Measurements from ENCODE around the gene MMP17. TPM values are rescaled to one million over a fixed set of nuclear protein-coding genes. Genes with fewer than 3 reads are reported as not detected.

Gene MMP17
- total and polyA plus RNA-seq, 2 of the 4 experiments (the other 2 are of a cell fraction): 1.4 to 11.8 TPM

- TF ChIP-seq ELK1 (IDR thresholded peaks at IDR 0.05; ENCODE audit: borderline replicate concordance, low read depth, low read length): no peak
These were observed 43.1 kb upstream of the MMP17 start (continued) for GRCh38 chr12:131784909-131785762.

- no peak overlapping the region for H2BK120ac ChIP-seq (ENCODE audit: low read depth, low read length)
- peaks cover 38% of the 10 kb centered on the region for H3K36me3 ChIP-seq (ENCODE audit: control insufficient read depth, insufficient read depth, low read length)
- no peak overlapping the region for H3K56ac ChIP-seq (ENCODE audit: extremely low read depth, insufficient read depth, low read length)
- in situ Hi-C loops (cut with MboI; ENCODE audit: low sequenced_read_pairs) (no loop called here), intact Hi-C loops (cut with micrococcal nuclease) (no loop called here), dilution Hi-C loops (cut with HindIII; ENCODE audit: low sequenced_read_pairs, unreplicated experiment) (no loop called here)
- 96% methylated on average over 9 of the region's 15 CpGs; no CpG with 5 or more reads in 1 of the 2 experiments for WGBS, 2 experiments (ENCODE audit: extremely low coverage in 2 of 2, insufficient read length in 1 of 2)
- no peak overlapping the region for H4K5ac ChIP-seq (ENCODE audit: low read depth, low read length)
- peaks cover 5% of the 10 kb centered on the region; the same call in 1 of the 2 replicates for H3K4me1 ChIP-seq (ENCODE audit: control insufficient read depth, insufficient read depth, low read length)
- no peak overlapping the region for H3K27ac ChIP-seq (ENCODE audit: insufficient read depth, low read length)
- CTCF ChIA-PET: no interaction called here
- DNase-seq (no peak), ATAC-seq (ENCODE audit: low read depth) (no peak)
- BruUV-seq (replicated peaks): no TSS peak
- no peak overlapping the region for H2BK20ac ChIP-seq (ENCODE audit: low read depth, low read length)
- H3K79me1 ChIP-seq (ENCODE audit: low read depth in 1 of 2, low read length in 2 of 2): peaks cover 7 to 32% of the 10 kb centered on the region in 2 experiments; a peak in 2 of 4 replicates
- H3K9ac ChIP-seq (ENCODE audit: low read depth, low read length): no peak overlapping the region
- H2AK9ac ChIP-seq (replicated peaks; ENCODE audit: low read depth, low read length, poor library complexity): peak overlapping the region; percentile 58
- H4K91ac ChIP-seq (ENCODE audit: insufficient read depth, low read depth, low read length): peak overlapping the region; percentile 41; the same call in 1 of the 2 replicates
- no peaks in the 10 kb centered on the region for H3K27me3 ChIP-seq (ENCODE audit: control insufficient read depth, insufficient read depth, low read length)
- H3K9me1 ChIP-seq (ENCODE audit: insufficient read depth, low read length): peaks cover 7% of the 10 kb centered on the region
- peaks cover 5% of the 10 kb centered on the region; the same call in 1 of the 2 replicates for H4K20me1 ChIP-seq (ENCODE audit: insufficient read depth, low read length)
- no peak overlapping the region for H3K23ac ChIP-seq (ENCODE audit: low read depth, low read length)
- POLR2A ChIA-PET (ENCODE audit: unreplicated experiment): no interaction called here
- no peak overlapping the region for H4K8ac ChIP-seq (ENCODE audit: low read depth in 2 of 2, low read length in 2 of 2)
- H2AFZ ChIP-seq (replicated peaks; ENCODE audit: low read length, poor library complexity): peak overlapping the region; percentile 6
- peak overlapping the region; percentile 10; the same call in 1 of the 2 replicates for H3K14ac ChIP-seq (replicated peaks; ENCODE audit: low read depth, low read length)
- H3K4me2 ChIP-seq (ENCODE audit: low read depth, low read length): no peak overlapping the region
- H3K9me3 ChIP-seq (ENCODE audit: control insufficient read depth, insufficient read depth, low read length): no peaks in the 10 kb centered on the region
- H2BK5ac ChIP-seq (ENCODE audit: low read depth, low read length, poor library complexity, severe bottlenecking): no peak overlapping the region
- peak overlapping the region; percentile 44 for H2AK5ac ChIP-seq (ENCODE audit: low read depth, low read length)
- no peak overlapping the region for H3K4me3 ChIP-seq (ENCODE audit: insufficient read depth, low read depth, low read length)
- H2BK15ac ChIP-seq (ENCODE audit: low read depth, low read length): peak overlapping the region; percentile 63; the same call in 1 of the 3 replicates
- H3K18ac ChIP-seq (ENCODE audit: low read depth, low read length): no peak overlapping the region
- H3K4ac ChIP-seq (ENCODE audit: low read depth, low read length): peak overlapping the region; percentile 58
- no peak for TF ChIP-seq MXI1 (IDR thresholded peaks at IDR 0.05; ENCODE audit: borderline replicate concordance, low read depth, low read length)
- no peak for TF ChIP-seq POLR2A (IDR thresholded peaks at IDR 0.05; ENCODE audit: low read depth, low read length)
- no peak for TF ChIP-seq CEBPB (IDR thresholded peaks at IDR 0.05; ENCODE audit: low read depth, low read length)
- no peak for TF ChIP-seq MAZ (IDR thresholded peaks at IDR 0.05; ENCODE audit: borderline replicate concordance, low read depth, low read length)
- TF ChIP-seq USF2 (IDR thresholded peaks at IDR 0.05; ENCODE audit: low read depth, low read length): no peak
- no peak for TF ChIP-seq MAFK (IDR thresholded peaks at IDR 0.05; ENCODE audit: low read depth, low read length)
- no peak for TF ChIP-seq RFX5 (IDR thresholded peaks at IDR 0.05; ENCODE audit: low read depth, low read length)
- no peak for TF ChIP-seq CTCF (conservative IDR thresholded peaks at IDR 0.05; ENCODE audit: low read depth, low read length)
- no peak for TF ChIP-seq FOS (IDR thresholded peaks at IDR 0.05; ENCODE audit: low read depth, low read length)
- no peak for TF ChIP-seq SMC3 (IDR thresholded peaks at IDR 0.05; ENCODE audit: low read depth, low read length)
These were observed 42.3 kb upstream of the MMP17 start for GRCh38 chr12:131785763-131786330.
